ENCODE measurements around the gene ZC3H12C. TPM values are rescaled to one million over a fixed set of nuclear protein-coding genes. Genes with fewer than 3 reads are reported as not detected.
"Not testable (repeated sequence)": the region's sequence is repeated elsewhere in the genome, so short reads cannot be mapped to it uniquely, and the experiment has no call there.

Gene ZC3H12C
- total RNA-seq, 3 donors from 2014 or later: 15.9 to 28.7 (median 21.5) TPM

GRCh38 chr11:110065189-110065588 lies 28.0 kb upstream of the ZC3H12C start:
- Histone ChIP-seq H3K9me3 (no peaks in the 10 kb centered on the region), H3K36me3 (ENCODE audit: low read depth) (no peaks in the 10 kb centered on the region), H3K4me3 (no peak overlapping the region), H3K4me1 (ENCODE audit: low read depth) (peaks cover 7% of the 10 kb centered on the region)
- intact Hi-C loops (cut with DNase I, micrococcal nuclease): no loop called here
- ATAC-seq (peak; percentile 61), DNase-seq (no peak)
- TF ChIP-seq CTCF (IDR thresholded peaks at IDR 0.05): no peak

GRCh38 chr11:110068001-110068400 lies 25.2 kb upstream of the ZC3H12C start:
- DNase-seq; ATAC-seq; H3K36me3 ChIP-seq (ENCODE audit: low read depth); intact Hi-C loops (cut with DNase I, micrococcal nuclease); H3K9me3 ChIP-seq; H3K4me1 ChIP-seq (ENCODE audit: low read depth); H3K4me3 ChIP-seq: not testable (repeated sequence)

- intact Hi-C loops (cut with DNase I, micrococcal nuclease): no loop called here
- no peak for TF ChIP-seq CTCF (IDR thresholded peaks at IDR 0.05)
- no peaks in the 10 kb centered on the region for H3K36me3 ChIP-seq (ENCODE audit: low read depth)
- no peak overlapping the region for H3K4me3 ChIP-seq
- no peaks in the 10 kb centered on the region for H3K9me3 ChIP-seq
- DNase-seq (peak; percentile 63 to 72 (median 69)), ATAC-seq (peak; percentile 91)
- H3K4me1 ChIP-seq (ENCODE audit: low read depth): peaks cover 7% of the 10 kb centered on the region
These were observed 23.9 kb upstream of the ZC3H12C start for GRCh38 chr11:110069158-110069737.

- H3K4me3 ChIP-seq: no peak overlapping the region
- no peaks in the 10 kb centered on the region for H3K9me3 ChIP-seq
- no peaks in the 10 kb centered on the region for H3K36me3 ChIP-seq (ENCODE audit: low read depth)
- intact Hi-C loops (cut with DNase I, micrococcal nuclease): no loop called here
- TF ChIP-seq CTCF (IDR thresholded peaks at IDR 0.05): no peak
- H3K4me1 ChIP-seq (ENCODE audit: low read depth): peaks cover 7% of the 10 kb centered on the region
- ATAC-seq (no peak), DNase-seq (no peak)
These were observed 23.0 kb upstream of the ZC3H12C start for GRCh38 chr11:110070176-110070575.

- H3K9me3 ChIP-seq: no peaks in the 10 kb centered on the region
- ATAC-seq (no peak), DNase-seq (no peak)
- no peak for TF ChIP-seq CTCF (IDR thresholded peaks at IDR 0.05)
- no peaks in the 10 kb centered on the region for H3K36me3 ChIP-seq (ENCODE audit: low read depth)
- no peak overlapping the region for H3K4me3 ChIP-seq
- intact Hi-C loops (cut with DNase I, micrococcal nuclease): no loop called here
- peaks cover 15% of the 10 kb centered on the region for H3K4me1 ChIP-seq (ENCODE audit: low read depth)
These were observed 22.0 kb upstream of the ZC3H12C start for GRCh38 chr11:110071197-110071596.

- DNase-seq (no peak), ATAC-seq (no peak)
- intact Hi-C loops (cut with DNase I, micrococcal nuclease): no loop called here
- no peak overlapping the region for H3K4me3 ChIP-seq
- peaks cover 26% of the 10 kb centered on the region for H3K4me1 ChIP-seq (ENCODE audit: low read depth)
- TF ChIP-seq CTCF (IDR thresholded peaks at IDR 0.05): no peak
- no peaks in the 10 kb centered on the region for H3K36me3 ChIP-seq (ENCODE audit: low read depth)
- H3K9me3 ChIP-seq: no peaks in the 10 kb centered on the region
These were observed 20.3 kb upstream of the ZC3H12C start for GRCh38 chr11:110072930-110073329.

All from mucosa of descending colon (tissue), 3 donors.